HL-60 (cell line): ENCODE data around the gene LAMP1.

ENCODE experiments used
- GABPA ChIP-seq: IDR thresholded peaks from 2 replicates; pipeline ENCODE4 v1.6.1; 2012; ENCODE audit warnings: low read depth
- POLR2AphosphoS5 ChIP-seq: IDR thresholded peaks from 2 replicates; pipeline ENCODE4 v1.6.1; 2012; ENCODE audit warnings: low read depth
- REST ChIP-seq: IDR thresholded peaks from 2 replicates; pipeline ENCODE4 v1.6.1; 2012; ENCODE audit warnings: low read depth; ENCODE audit not compliant: insufficient replicate concordance
- TF ChIP-seq, protein P1 (sequence below): IDR thresholded peaks from one replicate; pipeline ENCODE4 v1.5.1; 2011; ENCODE audit warnings: low read length, control low read depth, inconsistent platforms; ENCODE audit not compliant: insufficient read depth

- TF ChIP-seq POLR2AphosphoS5 (no peak), REST (no peak), GABPA (no peak)
- TF ChIP-seq, protein P1, sequence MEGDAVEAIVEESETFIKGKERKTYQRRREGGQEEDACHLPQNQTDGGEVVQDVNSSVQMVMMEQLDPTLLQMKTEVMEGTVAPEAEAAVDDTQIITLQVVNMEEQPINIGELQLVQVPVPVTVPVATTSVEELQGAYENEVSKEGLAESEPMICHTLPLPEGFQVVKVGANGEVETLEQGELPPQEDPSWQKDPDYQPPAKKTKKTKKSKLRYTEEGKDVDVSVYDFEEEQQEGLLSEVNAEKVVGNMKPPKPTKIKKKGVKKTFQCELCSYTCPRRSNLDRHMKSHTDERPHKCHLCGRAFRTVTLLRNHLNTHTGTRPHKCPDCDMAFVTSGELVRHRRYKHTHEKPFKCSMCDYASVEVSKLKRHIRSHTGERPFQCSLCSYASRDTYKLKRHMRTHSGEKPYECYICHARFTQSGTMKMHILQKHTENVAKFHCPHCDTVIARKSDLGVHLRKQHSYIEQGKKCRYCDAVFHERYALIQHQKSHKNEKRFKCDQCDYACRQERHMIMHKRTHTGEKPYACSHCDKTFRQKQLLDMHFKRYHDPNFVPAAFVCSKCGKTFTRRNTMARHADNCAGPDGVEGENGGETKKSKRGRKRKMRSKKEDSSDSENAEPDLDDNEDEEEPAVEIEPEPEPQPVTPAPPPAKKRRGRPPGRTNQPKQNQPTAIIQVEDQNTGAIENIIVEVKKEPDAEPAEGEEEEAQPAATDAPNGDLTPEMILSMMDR, result no peak
Measured at GRCh38 chr13:113365583-113365970, 68.5 kb downstream of the LAMP1 start.
